AG09309 (cell line): ENCODE results near the gene MSH2.
"Not testable (repeated sequence)": the region's sequence is repeated elsewhere in the genome, so short reads cannot be mapped to it uniquely, and the experiment has no call there.

ENCODE experiments used
- DNase-seq: peaks from one replicate; pipeline ENCODE4 v3.0.0-alpha.2; 2010; ENCODE audit warnings: low read depth
- H3K4me3 ChIP-seq: 2 replicates; pipeline ENCODE4 v1.5.1; 2011; ENCODE audit warnings: mild to moderate bottlenecking, low read depth, low read length, moderate library complexity; ENCODE audit not compliant: control insufficient read depth
- CTCF ChIP-seq: IDR thresholded peaks from 2 replicates; pipeline ENCODE4 v1.5.1; 2011; ENCODE audit warnings: mild to moderate bottlenecking, low read depth, low read length, inconsistent platforms; ENCODE audit not compliant: insufficient read depth, control insufficient read depth; ENCODE audit errors: missing control alignments

The MSH2 gene

GRCh38 chr2:47452761-47453160 lies 49.8 kb downstream of the MSH2 start:
- no peak for DNase-seq
- no peak overlapping the region for H3K4me3 ChIP-seq
- no peak for TF ChIP-seq CTCF

- not testable (repeated sequence) for DNase-seq, H3K4me3 ChIP-seq
Measured at GRCh38 chr2:47454818-47455217, 51.9 kb downstream of the MSH2 start.

GRCh38 chr2:47455411-47455810 lies 52.5 kb downstream of the MSH2 start:
- H3K4me3 ChIP-seq = no peak overlapping the region
- no peak for DNase-seq
- TF ChIP-seq CTCF = no peak

GRCh38 chr2:47456851-47457250 lies 53.9 kb downstream of the MSH2 start:
- H3K4me3 ChIP-seq = no peak overlapping the region
- TF ChIP-seq CTCF = no peak
- DNase-seq = no peak

GRCh38 chr2:47457268-47457667 lies 54.3 kb downstream of the MSH2 start:
- no peak for TF ChIP-seq CTCF
- H3K4me3 ChIP-seq = no peak overlapping the region
- no peak for DNase-seq

GRCh38 chr2:47459021-47459420 lies 56.1 kb downstream of the MSH2 start:
- TF ChIP-seq CTCF = no peak
- no peak overlapping the region for H3K4me3 ChIP-seq
- no peak for DNase-seq

GRCh38 chr2:47460766-47461165 lies 57.8 kb downstream of the MSH2 start:
- no peak for DNase-seq
- TF ChIP-seq CTCF = no peak
- H3K4me3 ChIP-seq = no peak overlapping the region
